ENCODE measurements around the gene MAS1.

- TF ChIP-seq CTCF (IDR thresholded peaks at IDR 0.05 in 2 of 3, conservative IDR thresholded peaks at IDR 0.05 in 1 of 3; ENCODE audit: control insufficient read depth in 2 of 3, extremely low read depth in 1 of 3, insufficient read depth in 1 of 3, low read depth in 3 of 3, low read length in 3 of 3) (no peak), MXI1 (IDR thresholded peaks at IDR 0.05; ENCODE audit: low read depth, low read length) (no peak), EZH2 (IDR thresholded peaks at IDR 0.05; ENCODE audit: borderline replicate concordance, control insufficient read depth, low read depth, low read length) (no peak), KAT2A (conservative IDR thresholded peaks at IDR 0.05; ENCODE audit: control insufficient read depth, low read depth, low read length) (no peak), CBX3 (IDR thresholded peaks at IDR 0.05; ENCODE audit: borderline replicate concordance, low read depth) (no peak), IKZF1 (conservative IDR thresholded peaks at IDR 0.05) (no peak), POLR2A (IDR thresholded peaks at IDR 0.05; ENCODE audit: low read depth, low read length) (no peak), EGR1 (IDR thresholded peaks at IDR 0.05; ENCODE audit: borderline replicate concordance in 1 of 2, low read depth in 2 of 2, low read length in 2 of 2) (no peak), ZZZ3 (IDR thresholded peaks at IDR 0.05; ENCODE audit: control insufficient read depth, insufficient read length, low read depth) (no peak), USF2 (IDR thresholded peaks at IDR 0.05; ENCODE audit: borderline replicate concordance, low read depth, low read length) (no peak), FOXM1 (IDR thresholded peaks at IDR 0.05; ENCODE audit: low read depth, low read length) (no peak), TAF1 (IDR thresholded peaks at IDR 0.05; ENCODE audit: borderline replicate concordance, low read depth, low read length) (no peak), SP1 (IDR thresholded peaks at IDR 0.05; ENCODE audit: low read depth, low read length) (no peak)
- TF ChIP-seq, protein P1, sequence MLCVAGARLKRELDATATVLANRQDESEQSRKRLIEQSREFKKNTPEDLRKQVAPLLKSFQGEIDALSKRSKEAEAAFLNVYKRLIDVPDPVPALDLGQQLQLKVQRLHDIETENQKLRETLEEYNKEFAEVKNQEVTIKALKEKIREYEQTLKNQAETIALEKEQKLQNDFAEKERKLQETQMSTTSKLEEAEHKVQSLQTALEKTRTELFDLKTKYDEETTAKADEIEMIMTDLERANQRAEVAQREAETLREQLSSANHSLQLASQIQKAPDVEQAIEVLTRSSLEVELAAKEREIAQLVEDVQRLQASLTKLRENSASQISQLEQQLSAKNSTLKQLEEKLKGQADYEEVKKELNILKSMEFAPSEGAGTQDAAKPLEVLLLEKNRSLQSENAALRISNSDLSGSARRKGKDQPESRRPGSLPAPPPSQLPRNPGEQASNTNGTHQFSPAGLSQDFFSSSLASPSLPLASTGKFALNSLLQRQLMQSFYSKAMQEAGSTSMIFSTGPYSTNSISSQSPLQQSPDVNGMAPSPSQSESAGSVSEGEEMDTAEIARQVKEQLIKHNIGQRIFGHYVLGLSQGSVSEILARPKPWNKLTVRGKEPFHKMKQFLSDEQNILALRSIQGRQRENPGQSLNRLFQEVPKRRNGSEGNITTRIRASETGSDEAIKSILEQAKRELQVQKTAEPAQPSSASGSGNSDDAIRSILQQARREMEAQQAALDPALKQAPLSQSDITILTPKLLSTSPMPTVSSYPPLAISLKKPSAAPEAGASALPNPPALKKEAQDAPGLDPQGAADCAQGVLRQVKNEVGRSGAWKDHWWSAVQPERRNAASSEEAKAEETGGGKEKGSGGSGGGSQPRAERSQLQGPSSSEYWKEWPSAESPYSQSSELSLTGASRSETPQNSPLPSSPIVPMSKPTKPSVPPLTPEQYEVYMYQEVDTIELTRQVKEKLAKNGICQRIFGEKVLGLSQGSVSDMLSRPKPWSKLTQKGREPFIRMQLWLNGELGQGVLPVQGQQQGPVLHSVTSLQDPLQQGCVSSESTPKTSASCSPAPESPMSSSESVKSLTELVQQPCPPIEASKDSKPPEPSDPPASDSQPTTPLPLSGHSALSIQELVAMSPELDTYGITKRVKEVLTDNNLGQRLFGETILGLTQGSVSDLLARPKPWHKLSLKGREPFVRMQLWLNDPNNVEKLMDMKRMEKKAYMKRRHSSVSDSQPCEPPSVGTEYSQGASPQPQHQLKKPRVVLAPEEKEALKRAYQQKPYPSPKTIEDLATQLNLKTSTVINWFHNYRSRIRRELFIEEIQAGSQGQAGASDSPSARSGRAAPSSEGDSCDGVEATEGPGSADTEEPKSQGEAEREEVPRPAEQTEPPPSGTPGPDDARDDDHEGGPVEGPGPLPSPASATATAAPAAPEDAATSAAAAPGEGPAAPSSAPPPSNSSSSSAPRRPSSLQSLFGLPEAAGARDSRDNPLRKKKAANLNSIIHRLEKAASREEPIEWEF (IDR thresholded peaks at IDR 0.05; ENCODE audit: insufficient replicate concordance, low read depth, low read length): no peak
Measured at GRCh38 chr6:159890792-159891191, at the start of gene MAS1.

Measured in GM12878 (cell line).